K562 (cell line): ENCODE results near the gene PDZRN3.

Source experiments
- CTCF ChIP-seq, 3 experiments: IDR thresholded peaks in 2 of 3; conservative IDR thresholded peaks in 1 of 3; 2 replicates each; pipeline ENCODE4 v1.5.1; 2011 to 2012; ENCODE audit warnings: low read length in 3 of 3, mild to moderate bottlenecking in 3 of 3, control low read depth in 2 of 3, improper control_type of control experiment in 1 of 3, inconsistent platforms in 1 of 3, low read depth in 1 of 3, mixed read lengths in 1 of 3, moderate library complexity in 1 of 3; ENCODE audit not compliant: insufficient read depth in 2 of 3
- FOSL1 ChIP-seq: fragments of 200-800 bp; sonication (Bioruptor generic); conservative IDR thresholded peaks from 2 replicates; pipeline ENCODE4 v1.6.1; 2016; ENCODE audit warnings: missing genetic modification characterization, missing compliant biosample characterization
- KLF13 ChIP-seq: fragments of 450-650 bp; IDR thresholded peaks from 2 replicates; pipeline ENCODE4 v1.6.1; 2016; ENCODE audit warnings: missing genetic modification characterization, low read depth, mild to moderate bottlenecking, missing compliant biosample characterization, moderate library complexity, borderline replicate concordance

- TF ChIP-seq KLF13 (tag) (no peak), FOSL1 (no peak), CTCF (IDR thresholded peaks at IDR 0.05 in 2 of 3, conservative IDR thresholded peaks at IDR 0.05 in 1 of 3; ENCODE audit: insufficient read depth in 2 of 3, low read depth in 1 of 3, low read length in 3 of 3) (no peak)
Observed at GRCh38 chr3:73473898-73474416, 150.8 kb downstream of the PDZRN3 start.
